Measurements from ENCODE around the gene VEPH1.

VEPH1 gene

GRCh38 chr3:157526036-157526435, 22.8 kb upstream of the VEPH1 start:
- no peak for DNase-seq (ENCODE audit: extremely low read depth in 1 of 2, low read depth in 1 of 2)

- DNase-seq (ENCODE audit: extremely low read depth in 1 of 2, low read depth in 1 of 2) = no peak
These were observed 20.6 kb upstream of the VEPH1 start for GRCh38 chr3:157523814-157524213.

GRCh38 chr3:157522648-157523047, 19.4 kb upstream of the VEPH1 start:
- DNase-seq (ENCODE audit: extremely low read depth in 1 of 2, low read depth in 1 of 2) = no peak

GRCh38 chr3:157520485-157521150, 17.4 kb upstream of the VEPH1 start:
- DNase-seq (ENCODE audit: extremely low read depth in 1 of 2, low read depth in 1 of 2) = no peak

- DNase-seq (ENCODE audit: extremely low read depth in 1 of 2, low read depth in 1 of 2) = no peak
These were observed 15.7 kb upstream of the VEPH1 start for GRCh38 chr3:157518881-157519280.

- no peak for DNase-seq (ENCODE audit: extremely low read depth in 1 of 2, low read depth in 1 of 2)
These were observed 13.7 kb upstream of the VEPH1 start for GRCh38 chr3:157516928-157517327.

GRCh38 chr3:157515398-157515797, 12.2 kb upstream of the VEPH1 start:
- no peak for DNase-seq (ENCODE audit: extremely low read depth in 1 of 2, low read depth in 1 of 2)

- no peak for DNase-seq (ENCODE audit: extremely low read depth in 1 of 2, low read depth in 1 of 2)
These were observed 11.2 kb upstream of the VEPH1 start for GRCh38 chr3:157514371-157514895.

- no peak for DNase-seq (ENCODE audit: extremely low read depth in 1 of 2, low read depth in 1 of 2)
These were observed 10.4 kb upstream of the VEPH1 start for GRCh38 chr3:157513585-157513984.

- DNase-seq (ENCODE audit: extremely low read depth in 1 of 2, low read depth in 1 of 2) = no peak
These were observed 9.3 kb upstream of the VEPH1 start for GRCh38 chr3:157512534-157512933.

- no peak for DNase-seq (ENCODE audit: extremely low read depth in 1 of 2, low read depth in 1 of 2)
These were observed 5.2 kb upstream of the VEPH1 start for GRCh38 chr3:157508461-157508860.

- DNase-seq (ENCODE audit: extremely low read depth in 1 of 2, low read depth in 1 of 2) = no peak
These were observed 1.4 kb downstream of the VEPH1 start for GRCh38 chr3:157501863-157502262.

GRCh38 chr3:157500232-157500631, 3.0 kb downstream of the VEPH1 start:
- no peak for DNase-seq (ENCODE audit: extremely low read depth in 1 of 2, low read depth in 1 of 2)

- no peak for DNase-seq (ENCODE audit: extremely low read depth in 1 of 2, low read depth in 1 of 2)
These were observed 3.8 kb downstream of the VEPH1 start for GRCh38 chr3:157499342-157499963.

- DNase-seq (ENCODE audit: extremely low read depth in 1 of 2, low read depth in 1 of 2) = no peak
These were observed 4.8 kb downstream of the VEPH1 start for GRCh38 chr3:157498371-157498770.

GRCh38 chr3:157495846-157496245, 7.4 kb downstream of the VEPH1 start:
- no peak for DNase-seq (ENCODE audit: extremely low read depth in 1 of 2, low read depth in 1 of 2)

- DNase-seq (ENCODE audit: extremely low read depth in 1 of 2, low read depth in 1 of 2) = no peak
These were observed 8.5 kb downstream of the VEPH1 start for GRCh38 chr3:157494581-157495281.

GRCh38 chr3:157493627-157494550, 9.3 kb downstream of the VEPH1 start:
- DNase-seq (ENCODE audit: extremely low read depth in 1 of 2, low read depth in 1 of 2) = no peak

- no peak for DNase-seq (ENCODE audit: extremely low read depth in 1 of 2, low read depth in 1 of 2)
These were observed 12.1 kb downstream of the VEPH1 start for GRCh38 chr3:157491136-157491535.

- no peak for DNase-seq (ENCODE audit: extremely low read depth in 1 of 2, low read depth in 1 of 2)
These were observed 15.1 kb downstream of the VEPH1 start for GRCh38 chr3:157488144-157488543.

GRCh38 chr3:157487339-157487738, 15.9 kb downstream of the VEPH1 start:
- DNase-seq (ENCODE audit: extremely low read depth in 1 of 2, low read depth in 1 of 2) = no peak

Measured in activated CD8-positive, alpha-beta memory T cell treated with anti-CD3 and anti-CD28 coated beads for 1 hour (primary cell).